NCI-H187 treated with DMSO at 0.1 percent for 48 hours (cell line): ENCODE data around the gene ERFL.
"Not testable (repeated sequence)": the region's sequence is repeated elsewhere in the genome, so short reads cannot be mapped to it uniquely, and the experiment has no call there.

Source experiments
- DNase-seq: peaks from one replicate; lab custom pipeline; 2025; lab: John Stamatoyannopoulos, UW

The ERFL gene

DNA sequence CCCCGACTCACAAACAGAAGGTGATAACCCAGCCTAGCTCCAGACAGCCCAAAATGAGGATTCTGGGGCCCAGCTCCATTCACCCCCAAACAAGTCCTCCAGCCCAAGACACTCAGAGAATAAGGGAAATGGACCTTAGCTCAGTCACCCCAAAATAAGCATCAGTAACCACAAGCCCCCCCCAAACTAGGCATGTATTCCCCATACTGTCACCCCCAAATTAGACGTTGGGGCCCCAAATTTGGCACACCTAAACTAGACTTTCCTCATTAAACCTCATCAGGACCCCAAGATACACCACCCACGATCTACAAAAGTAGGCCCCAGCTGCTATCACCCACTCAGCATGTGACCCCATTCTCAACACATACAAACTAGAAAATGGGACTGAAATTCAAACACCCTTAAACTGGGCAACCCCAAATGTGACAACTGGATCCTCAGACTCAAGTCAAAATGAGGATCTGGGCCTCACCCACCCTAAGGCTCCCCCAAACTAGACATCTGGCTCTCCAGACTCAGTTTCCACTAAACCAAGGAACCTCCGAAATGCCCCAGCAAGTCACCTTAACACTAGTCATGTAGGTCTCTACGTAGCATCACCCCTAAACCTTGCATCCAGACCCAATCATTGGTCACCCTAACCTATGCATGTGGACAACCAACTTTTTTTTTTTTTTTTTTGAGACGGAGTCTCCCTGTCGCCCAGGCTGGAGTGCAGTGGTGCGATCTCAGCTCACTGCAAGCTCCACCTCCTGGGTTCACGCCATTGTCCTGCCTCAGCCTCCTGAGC is 13.4 kb upstream of the ERFL start:
- DNase-seq, result no peak

DNA sequence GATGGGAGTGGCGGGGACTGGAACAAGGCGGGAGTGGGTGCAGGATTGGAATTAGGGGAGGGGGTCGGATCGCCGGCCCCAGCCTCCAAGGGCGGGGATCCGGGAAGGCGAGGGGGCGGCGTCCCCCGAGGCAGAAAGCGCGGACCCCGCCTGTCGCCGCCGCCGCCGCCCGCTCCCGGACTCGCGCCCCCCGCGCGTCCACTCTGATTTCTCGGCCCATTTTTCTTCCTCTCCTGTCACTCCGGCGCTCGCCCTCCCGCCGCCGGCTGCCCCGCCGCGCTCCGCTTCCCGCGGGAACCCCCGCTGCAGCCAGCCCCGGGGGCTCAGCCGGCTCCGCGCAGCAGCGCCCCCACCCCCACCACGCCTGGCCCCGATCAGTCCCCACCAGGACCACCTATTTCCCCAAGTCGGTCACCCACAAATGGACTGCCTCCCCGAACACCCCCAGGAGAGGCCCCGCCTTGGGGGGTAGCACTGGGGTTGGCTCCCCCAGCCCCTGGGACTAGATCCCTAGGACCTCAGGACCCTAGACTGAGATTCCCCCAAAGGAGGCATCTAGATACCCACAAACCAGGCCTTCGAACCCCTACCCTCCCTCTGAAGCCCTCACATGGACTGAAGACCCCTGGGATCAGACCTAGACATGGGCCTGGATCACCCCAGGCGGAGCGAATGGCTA is 12.6 kb upstream of the ERFL start:
- no peak for DNase-seq

DNA sequence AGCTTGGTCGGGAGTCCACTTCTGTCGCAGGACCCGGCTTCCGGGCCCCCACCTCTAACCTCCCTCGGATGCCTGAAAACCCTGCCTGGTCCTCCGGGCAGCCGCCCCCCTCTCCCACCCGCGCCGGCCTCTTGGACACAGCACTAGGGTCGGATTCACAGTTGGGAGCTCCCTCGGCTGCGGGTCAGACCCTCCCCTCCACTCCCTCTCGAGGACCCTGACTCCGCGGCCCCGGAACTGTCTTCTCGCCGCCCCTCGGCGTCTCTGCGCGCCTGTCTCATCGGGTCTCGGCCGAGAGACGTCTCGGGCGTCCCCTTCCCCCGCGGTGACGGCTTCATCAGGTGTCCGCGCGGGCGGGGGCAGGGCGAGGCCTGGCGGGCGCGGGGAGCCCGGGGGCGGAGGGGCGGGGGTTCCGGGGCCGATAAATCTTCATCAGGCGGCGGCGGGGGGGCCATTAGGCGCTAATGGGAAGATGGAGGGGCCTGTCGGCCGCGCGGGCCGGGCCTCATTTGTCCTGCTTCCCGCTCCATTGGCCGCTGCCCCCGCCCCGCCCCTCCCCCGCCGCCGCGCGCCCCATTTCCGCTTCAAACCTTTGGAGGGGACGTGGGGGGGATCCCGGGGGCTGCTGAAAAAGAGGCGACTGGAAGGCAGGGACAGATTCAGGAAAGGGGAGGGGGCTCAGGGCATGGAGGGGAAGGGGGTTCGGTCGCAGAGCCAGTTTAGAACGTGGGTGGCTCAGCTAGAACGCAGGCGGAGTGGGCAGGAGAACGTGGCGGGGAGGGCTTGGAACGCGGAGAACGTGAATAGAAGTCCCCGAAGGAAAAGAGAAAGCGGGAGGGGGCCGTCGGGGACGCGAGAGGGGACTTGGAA is 11.8 kb upstream of the ERFL start:
- DNase-seq, result no peak

DNA sequence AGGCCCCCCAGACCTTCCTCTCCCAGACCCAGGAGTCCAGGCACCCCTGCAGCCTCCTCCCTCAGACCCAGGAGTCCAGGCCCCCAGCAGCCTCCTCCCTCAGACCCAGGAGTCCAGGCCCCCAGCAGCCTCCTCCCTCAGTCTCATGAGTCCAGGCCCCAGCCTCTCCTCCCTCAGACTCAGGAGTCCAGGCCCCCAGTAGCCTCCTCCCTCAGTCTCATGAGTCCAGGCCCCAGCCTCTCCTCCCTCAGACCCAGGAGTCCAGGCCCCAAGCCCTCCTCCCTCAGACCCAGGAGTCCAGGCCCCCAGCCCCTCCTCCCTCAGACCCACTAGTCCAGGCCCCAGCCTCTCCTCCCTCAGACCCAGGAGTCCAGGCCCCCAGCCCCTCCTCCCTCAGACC is 11.0 kb upstream of the ERFL start:
- DNase-seq, result not testable (repeated sequence)

DNA sequence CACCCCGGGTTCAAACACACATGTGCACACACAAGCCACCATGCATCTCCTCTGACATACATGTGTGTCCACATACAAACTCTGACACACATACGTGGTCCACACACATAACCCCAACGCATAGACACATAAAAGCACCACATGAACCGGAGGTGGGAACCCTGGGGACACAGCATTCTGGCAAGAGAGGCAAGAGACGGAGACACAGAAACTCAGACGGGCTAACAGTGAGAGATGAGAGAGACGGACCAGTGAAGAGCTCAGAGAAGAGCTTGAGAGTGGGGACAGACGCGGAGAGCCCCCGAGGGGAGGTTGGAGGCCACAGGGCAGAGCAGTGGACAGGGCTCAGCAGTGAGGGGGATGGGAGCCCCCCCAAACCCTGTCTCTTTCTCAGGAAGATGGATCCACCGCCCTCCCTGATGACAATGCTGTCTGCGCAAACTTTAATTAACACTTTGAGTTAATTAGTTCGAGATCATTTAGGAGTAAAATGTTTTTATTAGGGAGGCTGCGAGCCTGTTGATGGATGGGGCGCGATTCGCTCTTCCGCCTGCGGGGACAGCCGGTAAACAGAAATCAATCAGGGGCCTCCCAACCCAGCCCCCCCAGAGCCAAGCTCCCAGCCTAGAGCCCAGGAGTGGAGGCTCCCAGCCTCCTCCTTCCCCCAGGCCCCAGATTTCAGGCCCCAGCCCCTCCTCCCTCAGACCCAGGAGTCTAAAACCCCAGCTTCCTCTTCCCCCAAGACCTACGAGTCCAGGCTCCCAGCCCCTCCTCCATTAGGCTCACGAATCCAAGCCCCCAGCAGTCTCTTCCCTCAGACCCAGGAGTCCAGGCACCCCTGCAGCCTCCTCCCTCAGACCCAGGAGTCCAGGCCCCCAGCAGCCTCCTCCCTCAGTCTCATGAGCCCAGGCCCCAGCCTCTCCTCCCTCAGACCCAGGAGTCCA is 9.5 kb upstream of the ERFL start:
- DNase-seq, result no peak

DNA sequence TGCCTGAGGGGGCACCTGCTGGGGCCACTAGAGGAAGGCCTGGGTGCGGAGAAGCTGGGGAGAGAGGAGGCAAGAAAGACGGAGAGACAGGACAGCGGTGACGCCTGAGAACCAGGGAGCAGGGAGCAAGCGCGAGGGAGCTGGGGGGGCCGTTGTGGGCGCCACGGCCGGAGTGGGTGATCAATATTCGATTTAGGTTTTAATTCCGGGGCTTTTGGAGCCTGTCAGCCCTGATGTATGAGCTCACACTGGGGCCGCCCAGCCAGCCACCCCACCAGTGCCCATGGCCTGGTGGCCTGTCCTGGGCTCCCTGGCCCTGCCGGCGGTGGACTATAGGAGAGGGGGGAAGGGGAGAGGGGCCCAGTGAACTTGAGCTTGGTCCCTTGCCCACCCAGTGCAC is 8.7 kb upstream of the ERFL start:
- no peak for DNase-seq

DNA sequence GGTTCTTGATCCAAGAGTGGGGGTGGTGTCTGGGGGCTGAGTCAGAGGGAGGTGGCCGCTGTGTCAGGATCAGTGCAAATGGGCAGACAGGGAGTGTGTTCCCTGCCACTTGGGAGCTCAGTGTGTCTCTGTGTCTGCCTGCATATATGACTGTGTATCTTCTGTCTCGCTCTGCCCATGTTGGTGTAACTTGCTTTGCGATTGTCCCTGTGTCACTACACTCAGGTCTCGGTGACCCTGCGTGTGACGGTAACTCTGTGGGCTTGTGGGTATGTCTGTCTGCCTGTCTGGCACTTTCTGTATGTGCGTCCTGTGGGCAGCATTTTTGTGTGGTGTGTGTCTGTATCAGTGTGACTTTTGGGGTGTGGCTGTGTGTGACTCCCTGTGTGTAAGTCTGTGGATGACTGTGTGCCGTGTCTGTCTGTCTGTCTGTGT is 8.2 kb upstream of the ERFL start:
- no peak for DNase-seq

DNA sequence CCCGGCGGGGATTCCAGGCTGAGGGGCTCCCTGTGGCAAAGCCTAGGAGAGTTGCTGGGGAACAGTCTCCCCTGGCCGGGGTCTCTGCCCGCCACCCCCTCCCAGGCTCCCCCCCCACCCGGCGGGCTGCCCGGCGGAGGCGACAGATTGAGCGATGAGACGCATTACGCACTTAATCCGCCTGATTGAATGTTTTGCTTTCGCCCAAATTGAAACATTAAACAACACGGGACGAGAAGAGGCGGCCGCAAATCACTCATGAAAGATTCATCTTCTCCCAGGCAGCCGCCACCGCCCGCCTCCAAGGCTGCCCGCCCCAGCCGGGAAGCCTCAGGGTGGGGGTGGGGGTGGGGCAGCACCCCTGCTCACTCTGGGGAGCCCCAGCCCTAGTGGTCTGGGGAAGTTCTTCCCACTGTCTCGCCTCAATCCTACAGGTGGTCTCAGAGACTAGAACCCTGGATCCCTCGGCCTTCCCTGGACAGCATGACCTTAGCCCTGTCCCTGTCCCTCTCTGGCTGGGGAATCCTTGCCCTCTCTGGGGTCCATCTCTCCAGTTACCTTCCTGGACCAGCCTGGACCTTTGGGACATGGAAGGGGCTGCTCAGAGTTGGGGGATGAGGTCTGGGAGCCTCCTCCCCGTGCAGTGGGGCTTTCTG is 7.6 kb upstream of the ERFL start:
- DNase-seq, result no peak

DNA sequence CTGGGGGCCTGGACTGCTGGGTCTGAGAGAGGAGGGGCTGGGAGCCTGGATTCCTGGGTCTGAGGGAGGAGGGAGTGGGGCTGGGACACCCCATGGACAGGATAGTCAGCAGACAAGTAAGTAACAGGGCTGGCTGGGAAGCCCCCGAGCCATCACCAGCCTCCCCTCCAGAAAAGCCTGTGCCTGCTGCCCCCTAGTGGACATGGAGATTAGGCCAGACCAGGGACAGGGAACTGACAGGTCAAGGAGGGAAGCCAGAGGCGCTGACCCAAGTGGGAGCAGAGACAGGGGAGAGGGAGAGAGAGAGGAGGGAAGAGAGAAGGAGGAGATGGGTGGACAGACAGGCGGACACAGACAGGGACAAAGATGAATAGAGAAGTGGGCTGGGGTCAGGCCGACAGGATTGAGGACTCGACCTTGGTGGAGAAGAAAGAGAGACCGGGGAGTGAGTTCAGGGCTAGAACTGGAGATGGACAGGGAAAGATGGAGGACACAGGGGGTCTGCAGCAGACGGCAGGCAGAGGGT is 6.7 kb upstream of the ERFL start:
- no peak for DNase-seq

DNA sequence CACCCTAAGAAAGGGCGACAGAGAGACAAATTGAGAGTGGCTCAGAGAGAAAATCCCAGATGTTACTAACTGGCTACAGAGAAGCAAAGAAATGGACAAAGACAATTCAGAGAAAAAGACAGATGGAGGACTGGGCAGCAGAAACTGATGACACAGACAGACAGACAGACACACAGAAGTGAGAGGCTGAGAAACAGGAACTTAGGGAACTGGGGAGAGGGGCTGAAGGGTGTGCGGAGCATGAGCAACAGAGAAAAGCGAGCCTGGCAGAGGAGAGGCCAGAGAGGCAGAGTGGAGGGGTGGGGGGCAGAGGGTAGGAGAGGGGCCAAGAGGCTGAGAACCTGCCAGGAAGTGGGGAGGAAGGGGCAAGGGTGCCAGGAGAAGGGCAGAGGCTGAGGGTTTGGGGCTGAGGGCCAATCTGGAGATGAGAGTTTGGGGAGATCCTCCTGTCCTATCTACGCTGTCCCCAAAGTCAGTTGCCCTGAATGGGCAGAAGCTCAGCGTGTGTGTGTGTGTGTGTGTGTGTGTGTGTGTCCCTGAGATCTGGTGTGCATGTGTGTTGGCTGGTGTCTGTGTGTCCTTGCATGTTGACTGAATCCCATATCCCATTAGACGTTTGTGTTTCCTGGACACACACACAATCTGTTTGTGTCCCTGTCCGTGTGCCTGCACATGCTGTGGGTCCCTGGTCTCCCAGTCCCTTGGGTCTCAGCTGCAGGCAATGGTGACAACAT is 5.6 kb upstream of the ERFL start:
- no peak for DNase-seq

DNA sequence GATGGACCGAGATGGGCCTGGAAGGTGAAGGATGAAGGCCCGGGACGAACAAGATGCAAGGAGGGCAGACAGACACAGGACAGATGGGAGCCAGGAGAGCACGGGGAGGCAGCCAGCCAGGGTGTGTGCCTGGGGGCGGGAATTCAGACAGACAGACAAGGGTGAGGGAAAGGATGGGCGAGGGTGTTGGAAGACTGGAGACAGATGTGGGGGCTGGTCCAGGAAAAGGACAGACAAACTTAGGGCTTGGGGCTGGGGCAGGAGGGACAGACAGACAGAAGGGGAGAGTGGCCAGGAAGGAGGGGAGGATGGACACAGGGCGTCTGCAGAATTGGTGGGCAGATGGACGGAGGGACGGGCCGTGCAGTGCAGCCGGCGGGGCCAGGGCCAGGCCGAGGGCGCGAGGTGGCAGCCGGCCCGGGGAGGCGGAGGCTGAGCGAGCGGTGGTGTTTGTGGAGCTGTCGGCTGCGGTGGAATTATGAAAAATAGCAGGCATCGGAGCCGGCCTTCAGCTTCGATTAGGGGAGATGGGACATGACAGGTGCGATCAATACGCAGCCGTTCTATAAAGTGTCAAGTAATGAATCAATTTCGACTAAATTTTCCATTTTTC is 4.6 kb upstream of the ERFL start:
- no peak for DNase-seq

DNA sequence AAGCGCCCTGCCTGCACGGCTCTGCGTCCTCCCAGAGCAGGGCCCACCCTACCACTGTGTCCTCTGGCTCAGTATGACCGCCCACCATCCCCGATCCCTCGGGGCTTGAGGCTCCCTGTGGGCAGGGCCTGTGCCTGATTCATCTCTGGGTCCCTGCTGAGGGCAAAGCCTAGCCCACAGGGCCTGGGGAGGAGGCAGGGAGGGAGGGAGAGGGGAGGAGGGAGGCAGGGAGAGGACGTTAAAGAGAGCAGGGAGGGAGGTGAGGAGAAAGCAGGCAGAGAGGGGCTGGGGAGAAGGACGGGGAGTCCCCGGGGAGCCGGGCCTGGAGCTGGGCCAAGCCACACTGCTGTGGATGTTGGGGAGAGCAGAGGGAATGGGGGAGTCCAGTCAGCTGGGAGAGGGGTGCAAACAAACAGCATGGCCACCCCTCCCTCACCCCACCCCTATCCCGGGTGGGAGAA is 4.0 kb upstream of the ERFL start:
- no peak for DNase-seq

DNA sequence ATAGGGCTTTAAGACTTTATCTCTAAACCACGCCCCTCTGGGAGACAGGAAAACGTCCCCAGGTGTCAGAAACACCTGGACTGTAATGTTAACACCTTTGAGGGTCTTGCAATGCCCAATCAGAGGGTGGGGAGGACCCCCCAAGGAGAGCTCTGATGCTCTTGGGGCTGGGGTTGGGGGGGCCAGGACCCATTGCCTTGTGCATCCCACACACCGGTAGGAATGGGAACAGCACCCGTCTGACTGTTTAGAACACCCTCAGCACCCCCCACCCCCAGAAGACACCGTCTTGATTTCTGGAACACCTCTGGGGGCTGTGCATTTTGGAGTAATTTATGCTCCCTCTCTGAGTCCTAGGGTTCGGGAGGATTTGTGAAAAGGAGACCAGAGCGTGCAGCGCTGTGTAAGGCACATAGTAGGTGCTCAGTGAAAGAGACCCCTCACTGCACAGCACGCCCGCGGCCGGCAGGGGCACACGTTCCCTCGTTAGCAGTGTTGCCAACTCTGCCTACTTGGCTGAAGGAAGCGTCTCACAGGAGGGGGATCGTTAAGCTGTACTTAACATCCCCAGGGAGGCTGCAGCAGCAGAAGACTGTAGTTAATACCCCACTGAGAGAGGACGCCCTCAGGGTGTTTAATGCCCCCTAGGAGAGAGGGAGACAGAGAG is 2.8 kb upstream of the ERFL start:
- DNase-seq, result no peak

DNA sequence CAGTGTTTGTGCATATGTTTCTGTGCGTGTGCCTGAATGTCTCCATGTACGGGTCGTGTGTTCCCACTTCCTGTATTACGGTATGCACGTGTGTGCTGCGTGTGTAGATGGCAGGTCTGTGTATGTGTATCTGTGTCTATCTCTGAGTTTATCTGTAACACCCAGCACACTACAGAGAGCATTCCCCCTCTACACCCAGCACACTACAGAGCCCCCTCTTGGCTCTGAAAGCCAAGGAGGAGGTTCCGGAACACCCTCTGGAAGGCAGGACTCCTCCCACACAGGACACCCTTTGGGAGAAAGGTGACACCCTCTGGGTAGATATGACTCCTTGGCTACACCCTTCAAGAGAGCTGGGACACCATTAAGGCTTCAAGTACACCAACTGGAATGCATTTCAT is 2.1 kb upstream of the ERFL start:
- no peak for DNase-seq

DNA sequence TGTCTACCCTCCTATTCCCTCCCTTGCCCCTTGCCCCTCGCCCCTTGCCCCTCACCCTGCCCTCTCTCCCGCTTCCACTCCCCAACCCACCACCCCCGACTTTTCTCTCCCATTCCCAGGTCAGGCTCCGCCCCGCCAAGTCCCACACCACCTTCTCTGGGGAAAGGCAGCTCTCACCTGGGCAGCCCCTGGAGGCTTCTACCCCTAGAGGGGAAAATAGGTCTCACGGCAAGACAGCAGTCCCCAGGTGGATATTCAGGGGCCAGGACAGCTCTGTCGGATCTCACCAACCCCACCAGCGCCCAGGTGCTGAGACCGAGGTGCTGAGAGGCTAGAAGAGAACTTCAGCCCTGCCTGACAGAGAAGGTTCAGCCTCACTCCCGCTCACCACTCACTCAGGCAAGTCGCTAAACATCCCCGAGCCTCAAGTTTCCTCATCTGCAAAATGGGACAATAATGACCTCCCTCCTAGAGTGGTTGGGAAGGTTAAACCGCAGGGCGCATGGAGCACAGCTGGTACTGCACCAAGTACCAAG is 1.4 kb upstream of the ERFL start:
- DNase-seq, result no peak

DNA sequence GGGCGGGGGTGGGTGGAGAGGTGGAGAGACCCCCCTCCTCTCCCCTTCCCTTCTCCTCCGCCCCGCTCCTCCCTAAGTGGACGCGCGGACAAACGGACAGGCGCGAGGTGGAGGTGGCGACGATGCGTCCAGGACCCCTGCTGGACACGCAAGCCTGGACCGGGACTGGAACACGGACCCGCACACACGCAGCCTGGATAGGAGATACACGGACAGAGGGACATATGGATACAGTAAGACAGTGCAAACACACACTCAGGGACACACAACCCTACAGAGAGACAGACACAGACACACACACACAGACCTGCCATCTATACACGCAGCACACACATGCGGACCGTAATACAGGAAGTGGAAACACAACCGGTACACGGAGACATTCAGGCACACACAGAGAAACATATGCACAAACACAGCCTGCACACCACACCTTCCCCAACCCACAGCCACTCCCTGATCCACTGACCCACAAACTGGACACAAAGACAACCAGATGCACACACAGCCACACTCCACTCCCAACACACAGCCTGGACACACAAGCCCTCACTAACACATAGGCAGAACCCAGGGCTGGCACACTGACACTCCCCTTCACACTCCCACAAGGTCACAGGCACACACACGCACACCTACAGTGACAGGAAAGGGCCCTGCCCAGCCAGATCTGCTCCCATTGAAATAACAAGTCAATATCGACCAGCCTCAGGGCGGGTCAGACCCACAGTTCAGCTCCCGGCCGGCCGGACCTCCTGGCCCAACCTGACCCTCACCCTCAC is 696 bp upstream of the ERFL start:
- DNase-seq, result no peak

DNA sequence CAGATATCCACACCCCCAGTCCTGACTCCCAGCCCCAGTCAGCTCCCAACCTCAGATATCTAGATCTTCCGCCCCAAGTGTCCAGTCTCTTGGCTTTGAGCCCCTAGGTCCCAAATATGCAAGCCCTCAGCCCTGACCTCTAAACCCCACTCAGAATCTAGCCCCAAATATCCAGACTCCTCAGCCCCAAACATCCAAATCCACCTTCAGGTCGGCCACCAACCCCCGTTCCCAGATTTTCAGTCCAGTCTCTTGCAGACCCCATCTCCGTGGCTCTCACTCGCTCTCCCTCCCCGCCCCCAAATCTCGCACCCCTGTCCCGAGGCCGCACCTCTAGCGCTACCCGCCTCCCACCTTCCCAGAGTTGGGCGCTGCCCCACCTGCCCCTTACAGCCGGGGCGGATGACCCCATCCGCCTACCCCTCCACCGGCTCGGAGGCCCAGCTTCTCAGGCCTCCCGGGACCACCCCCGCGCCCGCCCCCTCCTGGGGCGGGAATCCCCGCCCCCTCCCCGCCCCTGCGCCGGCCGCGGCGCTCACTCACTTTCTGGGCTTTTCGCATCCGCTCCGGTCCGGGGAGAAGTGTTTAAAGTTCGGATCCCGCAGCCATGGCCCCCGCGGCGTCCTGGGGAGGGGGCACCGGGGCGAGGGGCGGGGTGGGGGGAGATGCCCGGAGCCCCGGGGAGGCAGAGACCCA is 604 bp downstream of the ERFL start:
- no peak for DNase-seq
